ENCODE results near the gene PSPN.

The PSPN gene

GRCh38 chr19:6415591-6416190 is 40.0 kb upstream of the PSPN start:
- Histone ChIP-seq H3K27ac (ENCODE audit: insufficient read depth, low read depth, low read length, poor library complexity, severe bottlenecking) (no peak overlapping the region), H3K4me1 (ENCODE audit: control insufficient read depth, insufficient read depth, low read length) (no peaks in the 10 kb centered on the region), H3K9me3 (ENCODE audit: control insufficient read depth, low read length) (no peaks in the 10 kb centered on the region), H3K27me3 (ENCODE audit: control insufficient read depth, insufficient read depth, low read length, poor library complexity, severe bottlenecking) (no peaks in the 10 kb centered on the region), H3K36me3 (ENCODE audit: control insufficient read depth, insufficient read depth, low read length) (peaks cover 66% of the 10 kb centered on the region), H3K4me3 (ENCODE audit: insufficient read depth, low read depth, low read length) (no peak overlapping the region)
- 96 to 97% methylated on average over 32 of the region's 32 CpGs for WGBS, 2 experiments

- H3K9me3 ChIP-seq (ENCODE audit: control insufficient read depth, low read length), result no peaks in the 10 kb centered on the region
- 95 to 96% methylated on average over 47 of the region's 47 CpGs for WGBS, 2 experiments
- H3K4me3 ChIP-seq (ENCODE audit: insufficient read depth, low read depth, low read length), result no peak overlapping the region
- H3K4me1 ChIP-seq (ENCODE audit: control insufficient read depth, insufficient read depth, low read length), result no peaks in the 10 kb centered on the region
- H3K27me3 ChIP-seq (ENCODE audit: control insufficient read depth, insufficient read depth, low read length, poor library complexity, severe bottlenecking), result no peaks in the 10 kb centered on the region
- H3K36me3 ChIP-seq (ENCODE audit: control insufficient read depth, insufficient read depth, low read length), result peaks cover 59% of the 10 kb centered on the region
- no peak overlapping the region for H3K27ac ChIP-seq (ENCODE audit: insufficient read depth, low read depth, low read length, poor library complexity, severe bottlenecking)
Observed at GRCh38 chr19:6414793-6415590, 39.3 kb upstream of the PSPN start.

GRCh38 chr19:6413721-6414643 is 38.2 kb upstream of the PSPN start:
- peaks cover 49% of the 10 kb centered on the region for H3K36me3 ChIP-seq (ENCODE audit: control insufficient read depth, insufficient read depth, low read length)
- no peak overlapping the region for H3K27ac ChIP-seq (ENCODE audit: insufficient read depth, low read depth, low read length, poor library complexity, severe bottlenecking)
- no peaks in the 10 kb centered on the region for H3K4me1 ChIP-seq (ENCODE audit: control insufficient read depth, insufficient read depth, low read length)
- no peaks in the 10 kb centered on the region for H3K27me3 ChIP-seq (ENCODE audit: control insufficient read depth, insufficient read depth, low read length, poor library complexity, severe bottlenecking)
- 88 to 89% methylated on average over 41 to 42 of the region's 42 CpGs for WGBS, 2 experiments
- H3K9me3 ChIP-seq (ENCODE audit: control insufficient read depth, low read length), result no peaks in the 10 kb centered on the region
- H3K4me3 ChIP-seq (ENCODE audit: insufficient read depth, low read depth, low read length), result no peak overlapping the region

GRCh38 chr19:6413291-6413690 is 37.6 kb upstream of the PSPN start:
- no peak overlapping the region for H3K27ac ChIP-seq (ENCODE audit: insufficient read depth, low read depth, low read length, poor library complexity, severe bottlenecking)
- 94 to 97% methylated on average over 9 of the region's 10 CpGs for WGBS, 2 experiments

GRCh38 chr19:6412447-6413091 is 36.8 kb upstream of the PSPN start:
- Histone ChIP-seq H3K27ac (ENCODE audit: insufficient read depth, low read depth, low read length, poor library complexity, severe bottlenecking) (peak overlapping the region; percentile 8), H3K36me3 (ENCODE audit: control insufficient read depth, insufficient read depth, low read length) (peaks cover 38% of the 10 kb centered on the region), H3K4me3 (ENCODE audit: insufficient read depth, low read depth, low read length) (no peak overlapping the region), H3K4me1 (ENCODE audit: control insufficient read depth, insufficient read depth, low read length) (no peaks in the 10 kb centered on the region), H3K27me3 (ENCODE audit: control insufficient read depth, insufficient read depth, low read length, poor library complexity, severe bottlenecking) (no peaks in the 10 kb centered on the region), H3K9me3 (ENCODE audit: control insufficient read depth, low read length) (no peaks in the 10 kb centered on the region)
- 77 to 79% methylated on average over 15 of the region's 15 CpGs for WGBS, 2 experiments

More at GRCh38 chr19:6413291-6413690, 37.6 kb upstream of the PSPN start:
- no peaks in the 10 kb centered on the region for H3K9me3 ChIP-seq (ENCODE audit: control insufficient read depth, low read length)
- no peaks in the 10 kb centered on the region for H3K27me3 ChIP-seq (ENCODE audit: control insufficient read depth, insufficient read depth, low read length, poor library complexity, severe bottlenecking)
- H3K36me3 ChIP-seq (ENCODE audit: control insufficient read depth, insufficient read depth, low read length), result peaks cover 44% of the 10 kb centered on the region
- no peaks in the 10 kb centered on the region for H3K4me1 ChIP-seq (ENCODE audit: control insufficient read depth, insufficient read depth, low read length)
- H3K4me3 ChIP-seq (ENCODE audit: insufficient read depth, low read depth, low read length), result no peak overlapping the region

GRCh38 chr19:6412061-6412446 is 36.3 kb upstream of the PSPN start:
- peaks cover 32% of the 10 kb centered on the region for H3K36me3 ChIP-seq (ENCODE audit: control insufficient read depth, insufficient read depth, low read length)
- H3K27ac ChIP-seq (ENCODE audit: insufficient read depth, low read depth, low read length, poor library complexity, severe bottlenecking), result no peak overlapping the region
- H3K4me1 ChIP-seq (ENCODE audit: control insufficient read depth, insufficient read depth, low read length), result no peaks in the 10 kb centered on the region
- WGBS, 2 experiments, result 82 to 88% methylated on average over 12 of the region's 12 CpGs
- no peaks in the 10 kb centered on the region for H3K9me3 ChIP-seq (ENCODE audit: control insufficient read depth, low read length)
- no peak overlapping the region for H3K4me3 ChIP-seq (ENCODE audit: insufficient read depth, low read depth, low read length)
- H3K27me3 ChIP-seq (ENCODE audit: control insufficient read depth, insufficient read depth, low read length, poor library complexity, severe bottlenecking), result no peaks in the 10 kb centered on the region

GRCh38 chr19:6409346-6409745 is 33.6 kb upstream of the PSPN start:
- H3K9me3 ChIP-seq (ENCODE audit: control insufficient read depth, low read length), result no peaks in the 10 kb centered on the region
- H3K4me1 ChIP-seq (ENCODE audit: control insufficient read depth, insufficient read depth, low read length), result no peaks in the 10 kb centered on the region
- H3K27me3 ChIP-seq (ENCODE audit: control insufficient read depth, insufficient read depth, low read length, poor library complexity, severe bottlenecking), result no peaks in the 10 kb centered on the region
- peaks cover 5% of the 10 kb centered on the region for H3K36me3 ChIP-seq (ENCODE audit: control insufficient read depth, insufficient read depth, low read length)
- no peak overlapping the region for H3K4me3 ChIP-seq (ENCODE audit: insufficient read depth, low read depth, low read length)
- 92 to 97% methylated on average over 6 of the region's 6 CpGs for WGBS, 2 experiments
- H3K27ac ChIP-seq (ENCODE audit: insufficient read depth, low read depth, low read length, poor library complexity, severe bottlenecking), result no peak overlapping the region

- H3K9me3 ChIP-seq (ENCODE audit: control insufficient read depth, low read length), result no peaks in the 10 kb centered on the region
- 93 to 96% methylated on average over 5 of the region's 5 CpGs for WGBS, 2 experiments
- H3K4me1 ChIP-seq (ENCODE audit: control insufficient read depth, insufficient read depth, low read length), result no peaks in the 10 kb centered on the region
- H3K4me3 ChIP-seq (ENCODE audit: insufficient read depth, low read depth, low read length), result no peak overlapping the region
- no peak overlapping the region for H3K27ac ChIP-seq (ENCODE audit: insufficient read depth, low read depth, low read length, poor library complexity, severe bottlenecking)
- H3K36me3 ChIP-seq (ENCODE audit: control insufficient read depth, insufficient read depth, low read length), result no peaks in the 10 kb centered on the region
- H3K27me3 ChIP-seq (ENCODE audit: control insufficient read depth, insufficient read depth, low read length, poor library complexity, severe bottlenecking), result no peaks in the 10 kb centered on the region
Observed at GRCh38 chr19:6406401-6406800, 30.7 kb upstream of the PSPN start.

- WGBS, 2 experiments, result 81 to 86% methylated on average over 22 of the region's 22 CpGs
- H3K4me1 ChIP-seq (ENCODE audit: control insufficient read depth, insufficient read depth, low read length), result no peaks in the 10 kb centered on the region
- H3K27me3 ChIP-seq (ENCODE audit: control insufficient read depth, insufficient read depth, low read length, poor library complexity, severe bottlenecking), result no peaks in the 10 kb centered on the region
- H3K27ac ChIP-seq (ENCODE audit: insufficient read depth, low read depth, low read length, poor library complexity, severe bottlenecking), result peak overlapping the region; percentile 72
- H3K36me3 ChIP-seq (ENCODE audit: control insufficient read depth, insufficient read depth, low read length), result no peaks in the 10 kb centered on the region
- no peak overlapping the region for H3K4me3 ChIP-seq (ENCODE audit: insufficient read depth, low read depth, low read length)
- H3K9me3 ChIP-seq (ENCODE audit: control insufficient read depth, low read length), result no peaks in the 10 kb centered on the region
Observed at GRCh38 chr19:6402837-6403608, 27.3 kb upstream of the PSPN start.
